HG02973 (cell line): ENCODE data around the gene AGK.

Source experiments
- ATAC-seq: cut with Tn5 transposase; IDR thresholded peaks from one replicate; pipeline ENCODE4 v1.9.1; 2021; ENCODE audit warnings: moderate library complexity; ENCODE audit not compliant: unreplicated experiment

AGK gene

GRCh38 chr7:141700848-141701371 is 149.7 kb downstream of the AGK start:
- no peak for ATAC-seq

- peak; percentile 84 for ATAC-seq
Observed at GRCh38 chr7:141701489-141702046, 150.4 kb downstream of the AGK start.

- peak; percentile 65 for ATAC-seq
Observed at GRCh38 chr7:141702047-141702567, 150.9 kb downstream of the AGK start, which contains the start of gene DENND11. Gene DENND11, minus strand, starts transcription at chr7:141702166. Its CDS starts 13 bp downstream, at chr7:141702153.

GRCh38 chr7:141702892-141703291 is 151.7 kb downstream of the AGK start:
- ATAC-seq: no peak

GRCh38 chr7:141704112-141704511 is 152.9 kb downstream of the AGK start:
- no peak for ATAC-seq

GRCh38 chr7:141704741-141705140 is 153.5 kb downstream of the AGK start:
- no peak for ATAC-seq
